Lower leg skin (tissue), 3 donors: ENCODE results near the gene BBS9.

Experiments
- POLR2A ChIP-seq, 2 donors: fragments of 450-650 bp; IDR thresholded peaks; one replicate each; pipeline ENCODE4 v1.6.1; 2016 to 2017; ENCODE audit warnings: antibody characterized with exemption in 2 of 2, mild to moderate bottlenecking in 1 of 2, moderate library complexity in 1 of 2
- TF ChIP-seq, protein P1 (sequence below), 3 donors: fragments of 450-650 bp; IDR thresholded peaks; one replicate each; pipeline ENCODE4 v1.5.1; 2016; ENCODE audit warnings: antibody characterized with exemption in 3 of 3, mild to moderate bottlenecking in 3 of 3, moderate library complexity in 2 of 3

DNA sequence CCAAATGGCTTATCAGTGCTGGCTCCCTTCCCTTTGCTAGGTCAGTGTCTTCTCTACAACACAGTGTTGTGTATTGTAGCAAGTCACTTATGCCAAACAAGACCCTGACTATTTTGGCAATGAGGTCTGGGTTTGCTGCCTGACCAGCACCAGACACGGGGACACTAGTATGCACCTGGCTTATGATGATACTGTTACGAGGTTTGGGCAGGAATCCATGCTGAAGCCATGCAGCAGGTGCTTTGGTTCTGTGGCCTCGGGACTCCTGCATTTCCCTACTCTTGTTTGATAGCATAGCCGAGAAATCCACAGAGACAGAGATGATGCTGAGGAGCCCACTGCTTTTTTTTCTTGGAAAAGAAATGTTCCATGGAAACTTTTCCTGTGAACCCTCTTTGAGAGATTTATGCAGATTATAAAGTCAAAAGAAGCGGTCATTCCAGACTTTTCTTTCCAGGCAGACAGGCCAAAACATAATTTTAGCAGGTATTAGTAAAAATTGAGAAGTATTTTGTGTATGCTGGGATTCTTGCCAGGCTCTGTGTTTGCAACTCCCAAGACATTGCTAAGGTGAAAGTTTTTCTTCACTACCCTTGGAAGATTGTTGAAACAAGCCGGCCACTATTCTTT is 291.1 kb downstream of the BBS9 start:
- TF ChIP-seq POLR2A (IDR thresholded peaks at IDR 0.05): no peak
- TF ChIP-seq, protein P1, sequence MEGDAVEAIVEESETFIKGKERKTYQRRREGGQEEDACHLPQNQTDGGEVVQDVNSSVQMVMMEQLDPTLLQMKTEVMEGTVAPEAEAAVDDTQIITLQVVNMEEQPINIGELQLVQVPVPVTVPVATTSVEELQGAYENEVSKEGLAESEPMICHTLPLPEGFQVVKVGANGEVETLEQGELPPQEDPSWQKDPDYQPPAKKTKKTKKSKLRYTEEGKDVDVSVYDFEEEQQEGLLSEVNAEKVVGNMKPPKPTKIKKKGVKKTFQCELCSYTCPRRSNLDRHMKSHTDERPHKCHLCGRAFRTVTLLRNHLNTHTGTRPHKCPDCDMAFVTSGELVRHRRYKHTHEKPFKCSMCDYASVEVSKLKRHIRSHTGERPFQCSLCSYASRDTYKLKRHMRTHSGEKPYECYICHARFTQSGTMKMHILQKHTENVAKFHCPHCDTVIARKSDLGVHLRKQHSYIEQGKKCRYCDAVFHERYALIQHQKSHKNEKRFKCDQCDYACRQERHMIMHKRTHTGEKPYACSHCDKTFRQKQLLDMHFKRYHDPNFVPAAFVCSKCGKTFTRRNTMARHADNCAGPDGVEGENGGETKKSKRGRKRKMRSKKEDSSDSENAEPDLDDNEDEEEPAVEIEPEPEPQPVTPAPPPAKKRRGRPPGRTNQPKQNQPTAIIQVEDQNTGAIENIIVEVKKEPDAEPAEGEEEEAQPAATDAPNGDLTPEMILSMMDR (IDR thresholded peaks at IDR 0.05): no peak
